GM19025 (cell line): ENCODE results near the gene STXBP2.

ENCODE experiments used
- ATAC-seq: cut with Tn5 transposase; IDR thresholded peaks from one replicate; pipeline ENCODE4 v1.9.1; 2021; ENCODE audit warnings: mild to moderate bottlenecking, low read depth, moderate library complexity; ENCODE audit not compliant: unreplicated experiment

The STXBP2 gene

DNA sequence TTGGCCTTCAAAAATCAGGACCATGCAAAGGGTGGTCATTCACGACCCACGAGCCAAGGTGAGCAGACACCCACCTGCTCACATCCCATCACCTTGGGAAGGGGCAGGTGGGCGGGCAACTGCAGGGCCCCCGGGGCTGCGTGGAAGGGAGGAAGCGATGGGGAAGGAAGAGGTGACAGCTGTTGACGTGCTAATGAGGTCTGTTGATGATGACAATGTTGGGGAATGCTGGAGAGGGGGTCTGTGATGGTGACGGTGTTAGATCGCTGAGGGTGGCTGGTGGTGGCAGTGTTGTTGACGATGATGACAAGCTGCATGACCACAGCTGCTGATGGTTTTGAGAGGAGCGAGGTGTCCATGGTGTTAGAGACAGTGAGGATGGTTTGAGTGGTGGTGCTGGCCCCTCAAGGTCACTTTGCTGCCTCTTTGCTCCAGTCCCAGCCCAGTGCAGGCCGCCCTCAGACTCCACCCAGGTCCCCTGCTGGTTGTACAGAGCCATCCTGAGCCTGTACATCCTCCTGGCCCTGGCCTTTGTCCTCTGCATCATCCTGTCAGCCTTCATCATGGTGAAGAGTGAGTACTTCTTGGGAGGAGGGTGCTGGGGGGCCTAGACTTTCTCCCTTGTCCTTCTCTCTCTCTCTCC lies 40.9 kb downstream of the STXBP2 start:
- no peak for ATAC-seq

DNA sequence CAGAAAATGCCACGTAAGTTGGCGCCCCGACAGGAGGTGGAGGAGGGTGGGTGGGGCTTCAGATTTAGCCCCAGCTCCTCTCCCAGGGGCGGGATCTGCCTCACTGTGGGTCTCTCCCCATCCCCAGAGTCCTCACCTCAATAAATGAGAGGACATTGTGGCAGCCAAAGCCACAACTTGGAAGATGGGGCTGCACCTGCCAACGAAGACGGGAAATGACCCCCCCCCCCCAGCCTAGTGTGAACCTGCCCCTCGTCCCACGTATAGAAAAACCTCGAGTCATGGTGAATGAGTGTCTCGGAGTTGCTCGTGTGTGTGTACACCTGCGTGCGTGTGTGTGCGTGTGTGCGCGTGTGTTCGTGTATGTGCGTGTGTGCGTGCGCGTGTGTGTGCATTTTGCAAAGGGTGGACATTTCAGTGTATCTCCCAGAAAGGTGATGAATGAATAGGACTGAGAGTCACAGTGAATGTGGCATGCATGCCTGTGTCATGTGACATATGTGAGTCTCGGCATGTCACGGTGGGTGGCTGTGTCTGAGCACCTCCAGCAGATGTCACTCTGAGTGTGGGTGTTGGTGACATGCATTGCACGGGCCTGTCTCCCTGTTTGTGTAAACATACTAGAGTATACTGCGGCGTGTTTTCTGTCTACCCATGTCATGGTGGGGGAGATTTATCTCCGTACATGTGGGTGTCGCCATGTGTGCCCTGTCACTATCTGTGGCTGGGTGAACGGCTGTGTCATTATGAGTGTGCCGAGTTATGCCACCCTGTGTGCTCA lies 42.3 kb downstream of the STXBP2 start:
- no peak for ATAC-seq

DNA sequence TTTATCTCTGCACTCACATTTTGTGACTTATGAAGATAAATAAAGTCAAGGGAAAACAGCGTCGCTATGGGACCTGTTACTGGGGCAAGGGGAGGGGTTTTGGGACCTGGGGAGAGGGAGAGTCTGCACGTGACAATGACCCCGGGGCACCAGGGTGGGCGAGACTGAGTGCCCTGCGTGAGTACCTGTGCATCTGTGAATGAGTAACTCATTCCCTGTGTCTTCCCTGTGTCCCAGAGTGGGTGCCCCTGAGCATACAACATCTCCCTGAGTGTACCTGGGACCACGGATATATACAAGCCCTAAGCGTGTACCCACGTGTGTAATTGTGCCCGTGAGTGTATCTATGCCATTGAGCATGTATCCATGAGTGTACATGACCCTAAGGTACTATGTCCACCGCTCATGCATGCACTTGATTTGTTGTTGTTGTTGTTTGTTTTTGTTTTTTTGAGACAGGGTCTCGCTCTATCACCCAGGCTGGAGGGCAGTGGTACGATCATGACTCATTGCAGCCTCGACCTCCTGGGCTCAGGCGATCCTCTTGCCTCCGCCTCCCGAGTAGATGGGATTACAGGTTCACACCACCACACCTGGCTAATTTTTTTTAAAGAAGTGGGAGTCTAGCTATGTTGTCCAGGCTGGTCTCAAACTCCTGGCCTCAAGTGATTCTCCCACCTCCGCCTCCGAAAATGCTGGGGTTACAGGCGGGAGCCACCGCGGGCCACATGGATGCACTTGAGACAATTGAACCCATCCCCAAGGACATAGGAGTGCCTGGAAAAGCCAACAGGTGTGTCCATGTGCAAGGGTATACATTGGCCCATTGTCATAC lies 43.1 kb downstream of the STXBP2 start:
- ATAC-seq: no peak

DNA sequence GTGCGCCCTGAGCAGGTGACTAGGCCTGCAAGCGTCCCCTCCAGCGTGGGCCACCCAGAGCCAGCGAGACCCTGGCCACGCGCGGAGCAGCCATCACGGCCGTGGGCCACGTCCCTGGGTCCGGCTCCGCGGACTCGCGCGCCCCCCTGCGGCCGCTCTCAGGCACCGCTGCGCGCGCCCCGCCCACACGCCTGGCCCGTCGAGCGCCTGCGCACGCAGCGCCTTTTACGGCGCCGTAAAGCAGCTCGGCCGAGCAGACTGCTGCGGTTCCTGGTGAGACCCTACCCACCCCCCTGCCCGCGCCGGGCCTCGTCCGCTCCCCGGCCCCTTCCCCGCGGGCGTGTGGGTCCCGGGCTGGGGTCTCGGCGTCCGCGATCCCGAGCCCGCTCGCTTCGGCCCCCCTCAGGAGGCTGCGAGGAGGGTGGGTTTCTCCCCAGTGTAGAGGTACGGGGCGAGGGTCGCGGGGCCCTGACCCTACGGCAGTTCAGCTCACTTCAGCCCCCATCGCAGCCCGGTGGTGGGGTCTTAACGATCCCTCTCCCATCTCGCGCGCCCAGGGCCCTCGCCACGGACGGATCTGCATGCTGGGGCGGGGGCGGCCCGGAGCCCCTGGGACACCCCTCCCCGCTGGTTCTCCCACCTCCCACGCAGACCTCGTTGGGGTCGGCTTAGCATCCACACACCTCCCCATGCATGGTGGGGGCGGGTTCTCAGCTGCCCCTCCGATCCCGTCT lies 43.9 kb downstream of the STXBP2 start, which contains the start of gene TRAPPC5:
Gene TRAPPC5 (plus strand): TSS at position 228 of the 734 bp plus-strand sequence. CDS start 1,421 bp downstream, outside the sequence.
- ATAC-seq: peak; percentile 55

DNA sequence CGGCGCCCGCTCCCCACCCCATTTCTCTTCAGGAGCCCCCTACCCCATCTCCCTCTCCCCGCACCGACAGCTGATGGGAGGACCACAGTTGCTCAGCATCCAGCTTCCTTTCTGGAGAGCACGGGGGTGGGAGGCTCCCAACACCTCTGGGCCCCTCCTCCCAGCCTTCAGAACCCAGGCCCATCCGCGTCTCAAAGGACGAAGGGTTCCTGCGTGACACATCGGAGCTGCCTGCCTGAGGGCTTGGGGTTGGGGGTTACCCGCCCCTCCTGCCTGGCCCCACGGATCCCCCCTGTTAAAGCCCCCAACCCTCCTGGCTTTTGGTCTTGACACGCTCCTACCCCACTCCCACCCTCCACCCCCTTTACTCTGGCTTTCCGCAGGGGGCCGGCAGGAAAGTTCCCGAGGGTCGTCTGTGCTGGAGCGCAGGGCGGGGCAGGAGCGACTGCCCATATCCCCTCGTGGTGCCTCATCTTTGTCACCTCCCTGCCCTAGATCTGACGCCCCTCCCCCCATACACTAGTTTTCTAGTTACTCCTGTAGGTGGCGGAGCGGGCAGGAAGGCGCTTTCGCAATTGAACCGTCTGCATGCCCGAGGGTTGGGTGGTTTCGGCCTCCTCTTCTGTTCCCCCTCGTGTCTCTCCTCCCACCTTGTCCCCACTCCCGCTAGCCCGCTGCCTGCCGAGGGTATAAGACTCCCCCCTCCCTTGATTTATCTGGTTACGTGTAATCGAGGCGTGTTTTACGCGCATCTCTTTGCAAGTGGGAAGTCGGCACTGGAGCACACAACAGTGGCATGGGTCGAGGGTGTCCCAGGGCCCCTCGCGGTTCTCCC lies 44.6 kb downstream of the STXBP2 start:
- ATAC-seq: no peak

DNA sequence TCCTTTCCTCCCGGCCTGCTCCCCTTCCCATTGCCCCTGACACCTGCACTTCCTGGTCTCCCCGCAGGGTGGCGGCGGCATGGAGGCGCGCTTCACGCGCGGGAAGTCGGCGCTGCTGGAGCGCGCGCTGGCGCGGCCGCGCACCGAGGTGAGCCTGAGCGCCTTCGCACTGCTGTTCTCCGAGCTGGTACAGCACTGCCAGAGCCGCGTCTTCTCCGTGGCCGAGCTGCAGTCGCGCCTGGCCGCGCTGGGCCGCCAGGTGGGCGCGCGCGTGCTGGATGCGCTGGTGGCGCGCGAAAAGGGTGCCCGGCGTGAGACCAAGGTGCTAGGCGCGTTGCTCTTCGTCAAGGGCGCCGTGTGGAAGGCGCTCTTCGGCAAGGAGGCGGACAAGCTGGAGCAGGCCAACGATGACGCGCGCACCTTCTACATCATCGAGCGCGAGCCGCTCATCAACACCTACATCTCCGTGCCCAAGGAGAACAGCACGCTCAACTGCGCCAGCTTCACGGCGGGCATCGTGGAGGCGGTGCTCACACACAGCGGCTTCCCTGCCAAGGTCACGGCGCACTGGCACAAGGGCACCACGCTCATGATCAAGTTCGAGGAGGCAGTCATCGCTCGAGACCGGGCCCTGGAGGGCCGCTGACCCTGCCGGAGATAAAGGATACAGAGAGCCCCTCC lies 45.4 kb downstream of the STXBP2 start:
- ATAC-seq: no peak

DNA sequence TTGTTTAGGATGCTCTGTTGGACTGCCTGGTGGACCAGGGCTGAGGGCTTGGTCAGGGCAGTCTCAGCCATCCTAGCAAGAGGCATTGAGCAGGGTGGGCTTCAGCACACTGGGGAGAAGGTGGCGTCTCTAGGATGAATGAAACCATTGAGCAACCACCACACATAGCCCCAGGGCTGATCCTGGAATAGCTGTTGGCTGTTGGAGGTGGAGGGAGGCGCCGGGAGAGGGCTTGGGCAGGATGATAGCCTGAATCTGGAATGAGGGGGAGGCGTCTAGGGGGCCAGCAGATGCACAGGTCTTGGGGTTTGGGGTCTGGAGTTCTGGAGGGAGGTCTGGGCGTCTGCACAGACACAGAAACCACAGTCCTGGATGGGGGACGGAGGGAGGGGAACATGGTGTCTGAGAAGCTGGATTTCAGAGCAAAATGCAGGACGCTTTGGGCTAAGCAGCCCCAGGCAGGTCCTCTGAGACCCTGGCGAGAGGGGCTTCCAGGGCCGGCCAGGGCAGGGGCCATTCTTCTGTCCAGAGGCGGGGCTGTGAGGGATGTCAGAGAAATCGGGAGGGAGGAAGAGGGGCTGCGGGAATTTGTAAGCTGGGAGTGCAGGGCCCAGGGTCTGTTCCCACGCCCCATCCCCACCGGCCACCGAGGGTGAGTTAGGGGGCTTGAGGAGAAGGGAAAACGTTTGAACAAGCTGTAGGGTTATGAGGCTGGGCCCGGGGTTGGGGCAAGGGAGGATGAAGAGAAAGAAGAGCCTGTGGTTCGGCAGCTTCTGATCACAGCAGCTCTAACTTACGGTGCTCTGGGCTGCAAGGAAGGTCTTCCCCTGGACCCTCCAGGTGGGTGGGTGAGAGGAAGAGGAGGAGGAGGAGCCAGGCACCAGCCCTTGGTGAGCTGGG lies 48.9 kb downstream of the STXBP2 start:
- ATAC-seq: no peak

DNA sequence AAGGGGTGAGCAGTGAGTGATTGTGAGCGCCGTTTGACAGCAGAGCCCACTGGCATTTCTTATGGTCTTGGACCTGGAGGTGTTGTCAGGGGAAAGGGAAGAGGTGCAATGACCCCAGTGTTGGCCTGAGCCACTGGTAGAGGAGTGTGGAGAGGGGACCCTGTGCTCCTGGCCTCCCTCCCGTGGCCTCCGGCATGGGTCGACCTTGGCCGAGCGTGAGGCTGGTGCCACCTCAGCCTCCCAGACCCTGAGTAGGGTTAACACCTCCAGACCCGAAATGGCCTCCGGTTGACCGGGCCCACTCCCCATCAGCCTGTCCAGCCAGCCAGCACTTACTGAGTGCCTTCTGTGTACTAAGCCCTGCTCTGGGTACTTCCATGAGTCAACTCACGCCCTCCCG lies 50.3 kb downstream of the STXBP2 start:
- no peak for ATAC-seq

DNA sequence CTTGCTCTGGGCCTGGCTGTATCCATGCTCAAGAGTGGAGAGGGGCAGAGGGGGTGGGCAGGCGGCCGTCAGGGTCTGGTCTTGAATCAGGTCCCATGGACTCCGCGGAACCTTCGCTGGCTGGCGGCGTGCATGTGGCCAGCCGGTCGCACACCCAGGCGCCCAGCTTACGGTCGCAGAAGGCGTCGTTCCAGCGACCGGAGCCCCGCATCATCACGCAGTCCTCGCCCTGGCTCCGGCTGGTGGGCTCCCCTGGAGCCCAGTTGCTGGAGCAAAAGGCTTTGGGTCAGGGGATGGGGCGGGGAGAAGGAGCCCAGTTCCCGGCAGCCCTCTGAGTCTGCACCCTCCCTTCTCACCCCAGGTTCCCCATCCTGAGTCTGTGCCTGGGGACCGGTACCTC lies 52.3 kb downstream of the STXBP2 start:
- ATAC-seq: no peak

DNA sequence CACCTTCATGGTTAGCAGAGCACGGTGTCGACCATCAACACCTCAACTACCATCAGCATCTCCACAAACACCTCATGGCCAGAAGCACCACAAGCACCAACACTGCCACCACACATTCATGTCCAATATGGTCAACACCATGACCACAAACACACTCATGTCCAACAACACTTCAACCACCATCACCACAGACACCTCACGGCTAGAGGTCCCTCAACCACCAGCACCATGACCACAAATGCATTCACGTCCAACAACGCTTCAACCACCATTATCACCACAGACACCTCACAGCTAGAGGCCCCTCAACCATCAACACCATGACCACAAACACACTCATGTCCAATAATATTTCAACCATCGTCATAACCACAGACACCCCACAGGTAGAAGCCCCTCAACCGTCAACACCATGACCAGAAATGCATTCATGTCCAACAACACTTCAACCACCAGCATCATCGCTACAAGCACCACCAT lies 53.9 kb downstream of the STXBP2 start:
- ATAC-seq: no peak

DNA sequence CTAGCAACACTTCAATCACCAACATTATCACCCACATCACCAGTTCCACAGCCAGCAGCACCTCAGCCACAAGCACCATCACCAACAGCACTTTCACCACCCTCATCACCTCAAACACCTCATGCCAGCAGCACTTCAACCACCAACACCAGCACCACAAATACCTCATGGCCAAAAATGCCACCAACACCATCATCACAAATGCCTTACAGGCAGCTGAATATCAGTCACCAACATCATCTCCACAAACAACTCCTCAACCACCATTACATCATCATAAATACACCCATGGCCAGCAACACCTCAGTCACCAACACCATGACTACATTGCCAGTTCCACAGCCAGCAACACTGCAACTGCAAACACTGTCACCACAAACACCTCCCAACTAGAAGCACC lies 54.6 kb downstream of the STXBP2 start:
- no peak for ATAC-seq

DNA sequence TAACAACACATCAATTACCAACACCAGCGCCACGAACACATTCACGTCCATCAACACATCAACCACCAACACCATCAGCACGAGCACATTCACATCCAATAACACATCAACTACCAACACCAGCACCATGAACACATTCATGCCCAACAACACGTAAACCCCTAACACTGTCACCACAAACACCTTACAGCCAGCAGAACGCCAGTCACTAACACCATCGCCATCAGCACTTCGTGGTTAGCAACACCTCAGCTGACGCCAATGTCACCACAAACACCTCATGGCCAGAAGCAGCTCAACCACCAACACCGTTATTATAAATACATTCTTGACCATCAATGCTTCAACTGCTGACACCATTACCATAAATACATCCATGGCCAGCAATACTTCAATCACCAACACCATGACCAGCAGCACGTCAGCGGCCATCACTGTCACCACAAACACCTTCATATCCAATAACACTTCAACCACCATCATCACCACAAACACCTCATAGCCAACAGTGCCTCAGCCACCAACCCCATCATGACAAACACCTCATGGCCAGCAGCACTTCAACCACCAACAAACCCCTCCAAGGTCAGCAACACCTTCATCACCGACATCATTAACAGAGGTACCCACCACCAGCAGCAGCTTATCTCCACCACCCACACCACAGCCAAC lies 55.6 kb downstream of the STXBP2 start:
- ATAC-seq: no peak

DNA sequence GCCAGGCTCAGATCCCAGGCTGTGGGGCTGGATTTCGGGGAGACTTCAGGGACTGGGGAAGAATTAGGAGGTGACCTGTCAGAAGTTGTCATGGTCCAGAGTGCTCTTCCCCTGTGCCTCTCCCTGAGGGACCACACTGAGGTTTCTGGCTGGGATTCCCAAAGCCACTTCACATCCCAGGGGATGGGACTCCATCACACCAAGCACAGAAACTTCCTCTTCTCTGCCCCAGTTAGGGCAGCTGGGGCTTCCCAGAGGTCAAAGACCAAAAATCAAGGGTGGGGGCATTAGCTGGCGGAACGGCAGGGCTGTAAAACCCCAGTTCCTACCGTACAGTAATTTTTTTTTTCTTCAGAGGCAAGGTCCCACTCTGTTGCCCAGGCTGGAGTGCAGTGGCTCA lies 57.6 kb downstream of the STXBP2 start:
- no peak for ATAC-seq
